ENCODE data around the gene TRIM37. TPM values are rescaled to one million over a fixed set of nuclear protein-coding genes. Genes with fewer than 3 reads are reported as not detected.
"Not testable (repeated sequence)": the region's sequence is repeated elsewhere in the genome, so short reads cannot be mapped to it uniquely, and the experiment has no call there.

Gene TRIM37
- total RNA-seq, 1 experiment from 2014 or later = 62.3 TPM

GRCh38 chr17:59093145-59093701 lies 13.5 kb downstream of the TRIM37 start:
- H3K27ac Mint-ChIP-seq = peak overlapping the region; percentile 20; the same call in 1 of the 2 replicates
- CTCF ChIA-PET = no interaction called here
- H3K9me3 Mint-ChIP-seq = no peaks in the 10 kb centered on the region

GRCh38 chr17:59090593-59090992 lies 16.1 kb downstream of the TRIM37 start:
- CTCF ChIA-PET; DNase-seq (ENCODE audit: low spot score); H3K27ac Mint-ChIP-seq; H3K9me3 Mint-ChIP-seq; H3K27me3 Mint-ChIP-seq (ENCODE audit: low read depth); ATAC-seq; H3K4me3 Mint-ChIP-seq; POLR2A ChIA-PET; H3K4me1 Mint-ChIP-seq: not testable (repeated sequence)
- peaks cover 17% of the 10 kb centered on the region for H3K36me3 Mint-ChIP-seq

More at GRCh38 chr17:59093145-59093701, 13.5 kb downstream of the TRIM37 start:
- POLR2A ChIA-PET = no interaction called here
- peaks cover 14% of the 10 kb centered on the region for H3K36me3 Mint-ChIP-seq
- no peak overlapping the region for H3K4me3 Mint-ChIP-seq
- no peaks in the 10 kb centered on the region for H3K4me1 Mint-ChIP-seq
- no peak for DNase-seq (ENCODE audit: low spot score)
- TF ChIP-seq IRF1 (CRISPR knock-in tag; IDR thresholded peaks at IDR 0.05) = no peak
- H3K27me3 Mint-ChIP-seq (ENCODE audit: low read depth) = no peaks in the 10 kb centered on the region
- no peak for ATAC-seq

GRCh38 chr17:59084154-59084553 lies 22.5 kb downstream of the TRIM37 start:
- ATAC-seq = no peak
- no peaks in the 10 kb centered on the region for H3K9me3 Mint-ChIP-seq
- CTCF ChIA-PET = no interaction called here
- no peak for DNase-seq (ENCODE audit: low spot score)
- no peaks in the 10 kb centered on the region for H3K27me3 Mint-ChIP-seq (ENCODE audit: low read depth)
- H3K4me3 Mint-ChIP-seq = no peak overlapping the region
- peaks cover 26% of the 10 kb centered on the region for H3K36me3 Mint-ChIP-seq
- H3K4me1 Mint-ChIP-seq = no peaks in the 10 kb centered on the region
- no peak overlapping the region for H3K27ac Mint-ChIP-seq
- POLR2A ChIA-PET = no interaction called here
- TF ChIP-seq FOXP1 (CRISPR knock-in tag; IDR thresholded peaks at IDR 0.05; ENCODE audit: borderline replicate concordance) (no peak), ZNF671 (CRISPR knock-in tag; IDR thresholded peaks at IDR 0.05) (no peak), ATF2 (CRISPR knock-in tag; IDR thresholded peaks at IDR 0.05; ENCODE audit: borderline replicate concordance, low read depth) (no peak), CBFB (CRISPR knock-in tag; IDR thresholded peaks at IDR 0.05; ENCODE audit: low read depth) (no peak), ZSCAN18 (CRISPR knock-in tag; IDR thresholded peaks at IDR 0.05) (no peak), EMX1 (CRISPR knock-in tag; IDR thresholded peaks at IDR 0.05) (no peak), ZNF281 (CRISPR knock-in tag; IDR thresholded peaks at IDR 0.05) (no peak), NR1H2 (CRISPR knock-in tag; IDR thresholded peaks at IDR 0.05) (no peak), E2F4 (CRISPR knock-in tag; IDR thresholded peaks at IDR 0.05; ENCODE audit: borderline replicate concordance, low read depth) (no peak), NR3C1 (CRISPR knock-in tag; conservative IDR thresholded peaks at IDR 0.05; ENCODE audit: low read depth) (no peak), AFF4 (CRISPR knock-in tag; IDR thresholded peaks at IDR 0.05; ENCODE audit: borderline replicate concordance) (no peak), PRDM15 (CRISPR knock-in tag; IDR thresholded peaks at IDR 0.05) (no peak), GTF2I (CRISPR knock-in tag; conservative IDR thresholded peaks at IDR 0.05) (no peak)

Measured in WTC11 (cell line).